HG03342 (cell line): ENCODE results near the gene CENPVL3.
"Not testable (repeated sequence)": the region's sequence is repeated elsewhere in the genome, so short reads cannot be mapped to it uniquely, and the experiment has no call there.

Source experiments
- ATAC-seq: cut with Tn5 transposase; IDR thresholded peaks from one replicate; pipeline ENCODE4 v1.9.1; 2021; ENCODE audit warnings: mild to moderate bottlenecking, moderate library complexity; ENCODE audit not compliant: unreplicated experiment

CENPVL3 gene

DNA sequence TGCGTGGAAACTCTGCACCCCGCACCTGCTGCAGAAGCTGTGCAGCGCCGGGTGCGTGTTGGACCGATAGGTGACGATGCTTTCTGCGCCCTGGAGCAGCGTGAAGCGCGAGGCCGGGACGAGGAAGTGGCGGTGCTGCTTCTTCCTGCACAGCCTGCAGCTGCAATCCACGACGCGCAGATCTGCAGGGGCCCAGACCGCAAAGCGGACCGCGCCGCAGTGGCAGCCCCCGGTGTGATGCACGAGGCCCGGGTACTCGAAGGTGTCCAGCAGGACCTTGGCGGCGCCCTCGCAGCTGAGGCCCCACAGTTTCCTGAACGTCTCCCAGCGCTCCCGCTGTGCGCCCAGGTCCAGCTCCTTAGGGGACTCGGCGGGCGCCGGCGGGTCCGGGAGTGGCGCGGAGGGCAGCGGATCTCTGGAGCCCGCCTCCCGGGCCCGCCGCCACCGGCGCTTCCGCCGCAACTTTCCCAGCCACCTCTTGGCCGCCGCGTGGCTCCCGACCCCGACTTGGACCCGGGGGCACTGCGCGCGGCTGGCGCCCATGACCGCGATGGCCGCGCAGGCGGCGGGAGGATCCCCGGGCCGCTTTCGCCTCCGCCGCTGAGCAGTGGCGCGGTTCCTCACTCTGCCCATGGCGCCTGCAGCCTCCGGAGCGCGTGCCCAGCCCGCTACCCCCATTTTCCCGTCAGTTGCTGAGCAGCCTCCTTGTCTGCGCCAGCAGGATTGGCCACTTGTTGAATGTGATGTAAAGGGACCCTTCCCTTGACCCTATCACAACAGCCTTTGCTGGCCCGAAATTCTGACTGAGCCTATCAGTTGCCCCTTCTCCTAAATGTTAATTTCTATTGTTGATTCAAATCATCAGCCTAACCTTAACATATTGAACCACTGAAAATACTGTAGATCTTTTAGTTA, at the start of gene CENPVL3:
Gene CENPVL3 (minus strand): TSS at position 672 of the 915 bp plus-strand sequence. CDS start 39 bp downstream, at position 633.
- ATAC-seq: not testable (repeated sequence)

DNA sequence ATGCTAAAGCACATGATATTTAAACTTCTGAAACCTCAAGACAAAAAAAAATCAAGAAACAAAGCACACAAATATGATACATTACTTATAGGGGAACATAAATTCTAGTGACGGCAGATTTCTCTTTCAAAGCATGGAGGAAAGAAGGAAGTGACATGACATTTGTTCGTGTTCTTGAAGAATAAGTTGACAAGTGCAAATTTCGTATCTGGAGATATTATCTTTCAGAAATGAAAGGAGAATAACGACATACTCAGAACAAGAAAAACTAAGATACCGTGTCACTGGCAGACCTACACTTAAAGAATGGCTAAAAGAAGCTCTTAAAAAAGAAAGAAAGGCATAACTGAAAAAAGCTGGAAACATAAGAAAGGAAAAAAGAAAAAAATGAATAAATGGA, 47.3 kb upstream of the CENPVL3 start:
- ATAC-seq: no peak

DNA sequence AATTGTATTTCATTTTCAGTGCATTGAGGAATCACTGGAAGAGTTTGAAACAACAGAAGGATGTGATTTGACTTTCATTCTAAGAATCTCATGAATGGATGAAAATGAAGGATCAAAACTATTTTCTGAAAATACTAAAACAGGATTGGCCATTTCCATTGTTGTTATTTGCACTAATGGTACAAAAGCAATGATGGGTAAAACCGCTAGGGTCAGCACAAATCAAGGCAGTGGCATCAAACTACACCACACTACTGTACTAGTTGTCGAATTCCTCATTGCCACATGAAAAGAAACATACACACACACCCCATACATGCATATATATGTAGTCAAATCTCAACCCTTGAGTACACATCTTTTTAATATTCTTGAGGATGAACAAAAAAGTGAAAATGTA, 24.7 kb upstream of the CENPVL3 start:
- ATAC-seq: no peak

DNA sequence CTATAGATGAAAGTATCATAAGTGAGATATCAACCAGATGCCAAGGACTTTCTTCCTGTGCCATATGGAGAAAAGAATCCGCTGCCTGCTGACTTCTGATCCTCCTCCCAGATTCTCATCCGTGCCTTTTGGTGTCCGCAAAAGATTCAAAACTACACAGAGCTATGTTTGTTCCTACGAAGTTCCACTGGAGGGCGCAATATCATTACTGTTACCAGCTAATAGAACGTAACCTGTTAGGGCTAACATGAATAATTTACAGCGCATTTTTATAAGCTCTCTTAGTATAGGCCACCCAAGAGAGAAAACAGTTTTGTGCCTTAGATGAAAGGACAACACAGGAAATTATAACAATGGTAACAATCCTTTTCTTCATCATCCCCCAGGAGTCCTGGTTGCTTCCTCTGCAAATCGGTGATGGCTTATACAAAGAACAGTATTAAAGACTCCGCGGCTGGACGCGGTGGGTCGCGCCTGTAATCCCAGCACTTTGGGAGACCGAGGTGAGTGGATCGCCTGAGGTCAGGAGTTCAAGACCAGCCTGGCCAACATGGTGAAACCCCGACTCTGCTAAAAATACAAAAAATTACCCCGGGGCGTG, 22.8 kb upstream of the CENPVL3 start:
- ATAC-seq: no peak

DNA sequence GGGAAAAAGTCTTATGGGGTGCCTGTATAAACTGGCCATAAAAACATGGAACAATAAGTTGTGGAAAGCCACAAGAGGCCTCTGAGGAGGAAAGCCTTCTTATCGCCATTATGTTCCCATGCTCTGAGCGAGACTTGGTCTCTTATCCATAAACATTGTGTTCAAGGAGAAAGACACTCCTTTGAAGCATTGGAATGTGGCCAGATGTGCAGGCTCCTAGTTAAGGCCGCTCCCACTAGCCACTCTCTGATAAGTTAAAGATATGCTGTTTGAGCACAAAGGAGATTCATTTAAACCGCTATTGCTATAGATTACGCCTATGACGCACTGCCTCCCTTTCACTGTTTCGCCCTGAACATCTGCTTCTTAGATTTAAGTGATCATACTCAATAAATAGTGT, 17.8 kb upstream of the CENPVL3 start:
- not testable (repeated sequence) for ATAC-seq

DNA sequence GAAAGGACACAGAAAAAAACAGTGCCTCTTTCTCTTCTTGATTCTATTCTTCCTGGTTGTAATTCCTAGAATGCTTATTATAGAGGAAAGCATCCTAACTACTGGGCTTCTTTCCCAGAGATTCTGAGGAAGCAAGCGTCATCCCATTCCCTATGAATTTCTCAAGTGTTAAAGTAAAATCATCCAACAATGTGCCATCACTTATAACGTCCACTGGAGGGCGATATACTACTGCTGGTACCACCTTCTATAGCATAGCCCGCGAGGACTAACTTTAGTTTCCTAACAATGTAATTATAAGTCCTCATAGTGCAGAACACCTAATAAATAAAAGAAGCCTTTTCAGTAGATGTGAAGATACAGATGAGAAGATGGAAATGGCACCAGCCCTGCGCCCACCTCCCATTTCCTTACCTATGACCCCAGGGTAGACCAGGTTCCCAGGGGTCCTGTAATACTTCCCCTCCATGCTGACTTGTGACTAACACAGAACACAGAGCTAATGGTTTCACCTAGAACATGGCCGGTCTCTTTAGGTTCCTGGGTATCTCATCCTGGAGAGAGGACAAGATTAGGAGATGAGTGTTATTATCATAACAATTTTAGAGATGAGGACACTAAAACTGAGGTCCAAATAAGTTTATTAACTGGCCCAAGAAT, 4.2 kb downstream of the CENPVL3 start:
- no peak for ATAC-seq

DNA sequence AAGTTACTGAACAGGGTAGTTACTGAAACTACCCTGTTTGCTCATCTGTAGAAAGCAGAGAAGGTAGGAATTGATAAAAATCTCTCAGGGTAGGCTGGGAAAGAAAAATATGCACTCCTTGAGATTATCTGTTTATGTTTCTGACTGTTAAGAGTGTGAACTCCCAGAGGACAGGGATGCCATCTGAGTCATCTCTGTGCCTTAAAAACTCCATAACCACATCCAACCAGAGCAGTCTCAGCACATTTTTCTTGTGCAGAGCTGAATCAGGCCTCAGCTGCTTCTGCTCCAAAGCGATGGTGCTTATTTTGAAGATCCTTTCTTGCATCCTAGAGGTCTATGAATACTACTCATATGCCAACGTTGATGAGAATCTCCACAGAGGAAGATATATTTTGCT, 9.9 kb downstream of the CENPVL3 start:
- ATAC-seq: no peak

DNA sequence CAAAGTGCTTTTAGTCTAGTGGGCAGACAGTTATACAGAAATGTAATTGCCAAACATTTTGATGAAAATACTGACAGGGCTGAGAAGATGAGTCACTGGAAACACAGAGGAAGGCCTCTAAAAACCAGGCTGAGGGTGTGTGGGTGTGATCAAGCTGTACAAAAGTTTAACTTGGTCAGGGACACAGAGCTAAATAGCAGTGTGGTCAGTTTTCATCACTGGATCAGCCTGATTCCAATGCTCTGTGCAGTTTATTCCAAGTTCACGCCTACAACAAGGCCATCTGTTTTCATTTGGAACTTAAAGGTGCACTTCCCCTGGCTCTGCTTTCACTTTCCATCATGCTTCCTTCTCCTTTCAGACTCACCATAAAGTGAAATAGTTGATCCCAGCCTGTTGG, 10.6 kb downstream of the CENPVL3 start:
- ATAC-seq: no peak

DNA sequence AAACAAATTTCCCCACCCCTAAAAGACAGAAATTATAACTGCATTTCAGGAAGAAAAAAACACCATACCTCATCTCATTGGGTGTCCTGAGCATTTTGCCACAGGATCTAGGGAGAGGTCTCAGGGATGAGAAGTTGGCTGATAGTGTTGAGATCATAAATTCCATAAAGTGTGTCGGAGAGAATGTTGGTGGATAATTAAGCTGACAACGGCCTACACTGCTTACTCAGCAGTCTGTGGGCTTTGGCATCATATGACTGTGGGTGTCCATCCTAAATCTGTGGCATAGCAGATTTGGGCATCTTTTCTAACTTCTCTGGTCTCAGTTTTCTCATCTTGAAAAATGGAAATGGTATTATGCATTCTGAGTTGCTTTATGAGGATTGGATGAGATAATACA, 12.3 kb downstream of the CENPVL3 start:
- no peak for ATAC-seq

DNA sequence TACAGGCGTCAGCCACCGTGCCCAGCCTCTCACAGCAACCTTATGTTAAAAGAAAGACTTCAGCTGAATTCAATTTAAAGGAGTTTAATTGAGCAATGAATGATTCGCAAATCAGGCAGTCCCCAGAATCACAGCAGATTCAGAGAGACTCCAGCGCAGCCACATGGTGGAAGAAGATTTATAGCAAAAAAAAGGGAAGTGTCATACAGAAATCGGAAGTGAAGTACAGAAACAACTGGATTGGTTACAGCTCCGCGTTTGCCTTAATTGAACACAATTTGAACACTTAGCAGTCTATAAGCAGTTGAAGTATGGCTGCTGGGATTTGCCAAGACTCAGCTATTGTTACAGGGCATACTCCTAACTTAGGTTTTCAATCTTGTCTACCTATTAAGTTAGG, 19.8 kb downstream of the CENPVL3 start:
- no peak for ATAC-seq

DNA sequence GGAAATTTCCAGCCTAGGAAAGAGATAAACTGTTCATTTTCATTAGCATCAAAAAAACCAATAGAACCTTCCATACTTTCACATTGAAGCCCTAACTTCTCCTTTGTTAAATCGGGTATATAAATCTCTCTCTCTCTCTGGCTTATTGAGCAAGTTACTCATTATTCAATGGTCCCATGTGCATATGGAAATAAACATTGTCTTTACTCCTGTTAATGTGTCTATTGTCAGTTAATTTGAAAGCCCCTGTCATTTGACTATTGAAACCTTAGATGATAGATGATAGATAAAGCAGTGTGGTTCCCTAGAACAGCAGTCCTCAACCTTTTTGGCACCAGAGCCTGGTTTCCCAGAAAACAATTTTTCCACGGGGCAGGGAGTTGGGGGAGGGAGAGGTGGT, 46.8 kb downstream of the CENPVL3 start:
- no peak for ATAC-seq

DNA sequence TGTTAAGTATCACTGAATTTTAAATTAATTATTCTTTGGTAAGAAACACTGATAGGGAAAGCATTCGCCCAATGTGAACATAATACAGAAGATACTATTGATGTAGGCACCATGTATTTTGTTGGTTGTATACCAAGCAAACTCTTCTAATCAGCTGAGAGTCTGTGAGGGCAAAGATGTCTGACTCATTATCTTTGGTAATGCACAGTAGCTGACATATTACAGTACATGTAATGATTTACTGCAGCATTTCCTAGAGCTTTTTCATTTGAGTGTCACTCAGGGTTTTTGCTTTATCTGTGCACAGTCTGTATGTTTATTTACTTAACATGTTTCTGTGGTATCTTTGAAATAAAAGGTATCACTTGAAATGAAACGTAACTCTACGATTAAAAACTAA, 49.2 kb downstream of the CENPVL3 start:
- ATAC-seq: no peak

DNA sequence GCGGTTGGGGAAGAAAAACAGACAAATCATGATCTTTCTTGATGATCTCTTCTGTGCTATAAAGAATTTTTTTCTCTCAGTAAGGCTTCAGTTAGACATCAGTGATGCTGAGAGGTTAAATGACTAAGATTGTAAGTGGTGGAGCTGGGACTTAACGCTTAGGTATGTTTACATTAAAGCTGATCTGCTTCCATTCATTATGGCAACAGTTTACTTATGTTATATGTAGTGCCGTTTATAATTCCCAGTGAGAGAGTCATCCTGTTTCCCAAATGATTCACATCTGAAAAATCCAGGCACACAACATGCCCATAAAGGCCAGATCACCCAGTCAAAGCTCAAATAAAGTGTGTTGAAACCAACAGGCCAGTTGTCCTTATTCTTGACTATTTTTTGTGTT, 50.1 kb downstream of the CENPVL3 start:
- no peak for ATAC-seq
